GM19328 (cell line): ENCODE data around the gene MACROD2.

ENCODE experiments used
- ATAC-seq: cut with Tn5 transposase; IDR thresholded peaks from one replicate; pipeline ENCODE4 v1.9.1; 2021; ENCODE audit warnings: mild to moderate bottlenecking, moderate library complexity; ENCODE audit not compliant: unreplicated experiment

MACROD2 gene

GRCh38 chr20:16083639-16084280, 2088.4 kb downstream of the MACROD2 start:
- no peak for ATAC-seq

- ATAC-seq: no peak
Measured at GRCh38 chr20:16095226-16095625, 2099.9 kb downstream of the MACROD2 start.

- ATAC-seq: no peak
Measured at GRCh38 chr20:16096756-16097326, 2101.5 kb downstream of the MACROD2 start.

- ATAC-seq: no peak
Measured at GRCh38 chr20:16097788-16098187, 2102.5 kb downstream of the MACROD2 start.

GRCh38 chr20:16098890-16099639, 2103.7 kb downstream of the MACROD2 start:
- no peak for ATAC-seq

GRCh38 chr20:16100111-16100510, 2104.8 kb downstream of the MACROD2 start:
- no peak for ATAC-seq

GRCh38 chr20:16100767-16101166, 2105.5 kb downstream of the MACROD2 start:
- ATAC-seq: no peak
